ENCODE measurements around the gene CEP295NL. TPM values are rescaled to one million over a fixed set of nuclear protein-coding genes. Genes with fewer than 3 reads are reported as not detected.

The CEP295NL gene
- total and polyA plus RNA-seq, 12 donors = 0.04 to 2.6 (median 0.82) TPM

DNA sequence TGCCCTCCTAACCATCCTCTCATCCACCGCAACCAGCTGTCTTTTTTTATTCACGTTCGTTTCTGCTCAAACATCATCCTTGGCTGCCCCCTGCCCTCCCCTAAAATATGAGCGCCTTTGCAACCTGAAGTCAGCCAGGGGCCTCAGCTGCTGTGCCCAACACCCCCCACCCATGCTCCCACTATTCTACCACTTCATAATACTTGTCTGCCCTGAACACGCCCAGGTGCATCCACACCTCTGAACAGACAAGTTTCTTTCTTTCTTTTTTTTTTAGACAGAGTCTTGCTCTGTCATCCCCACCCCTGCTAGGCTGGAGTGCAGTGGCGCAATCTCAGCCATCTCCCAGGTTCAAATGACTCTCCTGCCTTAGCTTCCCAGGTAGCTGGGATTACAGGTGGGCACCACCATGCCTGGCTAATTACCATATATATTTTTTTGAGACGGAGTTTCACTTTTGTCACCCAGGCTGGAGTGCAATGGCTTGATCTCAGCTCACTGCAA lies 26.9 kb downstream of the CEP295NL start:
- no peak for ATAC-seq
- intact Hi-C loops (cut with DNase I) = no loop called here
- Histone ChIP-seq H3K4me3 (no peak overlapping the region), H3K9me3 (no peaks in the 10 kb centered on the region), H3K4me1 (peaks cover 20 to 80% (median 74%) of the 10 kb centered on the region in 9 donors), H3K27ac (peak overlapping the region in 7 of 10 donors; percentile 3 to 73 (median 63)), H3K36me3 (peaks cover 0 to 32% (median 14%) of the 10 kb centered on the region in 9 donors), H3K27me3 (no peaks in the 10 kb centered on the region)
- 61 to 91% methylated on average over 7 of the region's 7 CpGs for WGBS, 2 donors
- no peak for DNase-seq
- TF ChIP-seq, protein P1, sequence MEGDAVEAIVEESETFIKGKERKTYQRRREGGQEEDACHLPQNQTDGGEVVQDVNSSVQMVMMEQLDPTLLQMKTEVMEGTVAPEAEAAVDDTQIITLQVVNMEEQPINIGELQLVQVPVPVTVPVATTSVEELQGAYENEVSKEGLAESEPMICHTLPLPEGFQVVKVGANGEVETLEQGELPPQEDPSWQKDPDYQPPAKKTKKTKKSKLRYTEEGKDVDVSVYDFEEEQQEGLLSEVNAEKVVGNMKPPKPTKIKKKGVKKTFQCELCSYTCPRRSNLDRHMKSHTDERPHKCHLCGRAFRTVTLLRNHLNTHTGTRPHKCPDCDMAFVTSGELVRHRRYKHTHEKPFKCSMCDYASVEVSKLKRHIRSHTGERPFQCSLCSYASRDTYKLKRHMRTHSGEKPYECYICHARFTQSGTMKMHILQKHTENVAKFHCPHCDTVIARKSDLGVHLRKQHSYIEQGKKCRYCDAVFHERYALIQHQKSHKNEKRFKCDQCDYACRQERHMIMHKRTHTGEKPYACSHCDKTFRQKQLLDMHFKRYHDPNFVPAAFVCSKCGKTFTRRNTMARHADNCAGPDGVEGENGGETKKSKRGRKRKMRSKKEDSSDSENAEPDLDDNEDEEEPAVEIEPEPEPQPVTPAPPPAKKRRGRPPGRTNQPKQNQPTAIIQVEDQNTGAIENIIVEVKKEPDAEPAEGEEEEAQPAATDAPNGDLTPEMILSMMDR (IDR thresholded peaks at IDR 0.05) = no peak

DNA sequence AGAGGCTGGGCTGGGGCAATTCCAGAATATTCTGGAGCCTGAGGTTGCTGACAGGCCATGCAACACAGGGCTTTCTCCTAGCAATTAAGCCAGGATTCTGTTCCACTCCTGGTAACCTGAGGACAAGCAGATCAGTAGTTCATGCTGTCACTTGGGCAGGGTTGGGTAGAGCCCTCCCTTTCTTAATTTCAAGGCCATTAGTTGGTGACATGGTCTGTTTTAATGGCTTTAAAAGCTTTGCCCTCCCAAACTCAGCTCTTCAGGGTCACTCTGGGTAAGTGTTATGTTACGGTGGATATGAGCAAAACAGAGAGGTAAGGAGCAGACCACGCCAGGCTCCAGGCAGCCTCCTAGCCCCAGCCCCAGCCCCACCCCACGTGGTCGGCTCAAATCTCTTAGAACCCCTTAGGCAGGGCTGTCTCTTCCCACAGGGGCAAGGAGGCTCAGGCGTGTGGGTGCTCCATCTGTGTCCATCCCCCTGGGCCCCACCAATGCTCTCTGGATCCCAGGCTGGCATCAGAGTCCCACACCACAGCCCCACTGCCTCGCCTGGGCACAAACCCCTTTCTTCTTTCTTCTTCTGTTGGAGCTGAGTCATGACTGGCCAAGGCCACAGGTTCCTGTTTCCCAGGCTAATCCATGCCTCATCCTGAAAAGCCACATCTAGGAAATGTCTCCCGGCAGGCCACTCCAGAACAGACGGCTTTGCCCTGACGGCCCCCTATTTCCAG lies 27.5 kb downstream of the CEP295NL start:
- peak in 1 of 8 donors; percentile 1 for ATAC-seq
- DNase-seq = no peak
- peaks cover 17 to 74% (median 68%) of the 10 kb centered on the region in 9 donors for H3K4me1 ChIP-seq
- intact Hi-C loops (cut with DNase I) = no loop called here
- TF ChIP-seq, protein P1 (IDR thresholded peaks at IDR 0.05) = no peak
- no peak overlapping the region for H3K4me3 ChIP-seq
- WGBS, 2 donors = 65 to 79% methylated on average over 9 of the region's 9 CpGs
- H3K27me3 ChIP-seq = no peaks in the 10 kb centered on the region
- H3K27ac ChIP-seq = peak overlapping the region in 9 of 10 donors; percentile 3 to 73 (median 57)
- no peaks in the 10 kb centered on the region for H3K9me3 ChIP-seq
- peaks cover 0 to 38% (median 20%) of the 10 kb centered on the region in 9 donors for H3K36me3 ChIP-seq

DNA sequence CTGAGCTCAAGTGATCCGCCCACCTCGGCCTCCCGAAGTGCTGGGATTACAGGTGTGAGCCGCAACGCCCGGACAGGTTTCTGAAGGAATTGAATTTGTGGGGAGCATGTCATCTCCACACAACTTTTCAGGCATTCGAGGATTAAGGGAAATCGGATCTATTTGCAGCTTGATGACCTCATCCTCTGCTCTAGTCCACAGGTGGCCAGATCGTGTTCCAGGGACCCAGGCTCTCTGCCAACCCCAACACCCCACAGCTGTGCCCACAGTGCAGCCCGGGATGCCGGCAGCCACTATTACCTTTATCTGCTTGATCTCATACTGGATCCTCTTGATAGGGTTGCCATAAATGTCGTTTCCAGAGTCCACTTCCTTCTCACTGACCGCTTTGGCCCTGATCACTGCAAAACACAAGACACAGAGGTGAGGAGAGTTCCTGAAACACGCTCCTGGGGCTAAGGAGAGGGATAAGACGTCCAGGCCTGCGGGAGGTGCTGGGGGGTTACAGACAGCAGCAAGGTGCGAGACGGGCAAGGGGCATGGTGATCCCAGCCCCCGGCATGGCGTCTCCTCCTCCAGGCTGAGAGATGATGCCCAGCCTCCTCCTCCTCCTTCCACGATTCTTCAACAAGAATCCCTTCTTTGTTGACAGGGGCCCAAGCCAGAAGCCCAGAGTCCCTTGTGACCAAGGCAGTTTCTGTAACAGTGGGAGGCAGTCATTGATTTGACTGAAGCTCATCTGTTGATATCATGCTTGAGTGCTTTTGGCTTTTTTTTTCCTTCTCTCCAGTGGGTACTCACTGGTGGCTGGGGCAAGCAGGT lies 29.3 kb downstream of the CEP295NL start:
- ATAC-seq (peak; percentile 42 to 81 (median 60)), DNase-seq (peak in 1 of 2 donors; percentile 59)
- no peaks in the 10 kb centered on the region for H3K27me3 ChIP-seq
- H3K4me3 ChIP-seq = no peak overlapping the region
- intact Hi-C loops (cut with DNase I) = no loop called here
- TF ChIP-seq, protein P1 (IDR thresholded peaks at IDR 0.05) = no peak
- H3K9me3 ChIP-seq = no peaks in the 10 kb centered on the region
- H3K36me3 ChIP-seq = peaks cover 0 to 56% (median 38%) of the 10 kb centered on the region in 9 donors
- 49 to 55% methylated on average over 21 of the region's 21 CpGs for whole genome bisulfite sequencing, 2 donors
- peak overlapping the region in 9 of 10 donors; percentile 15 to 73 (median 65) for H3K27ac ChIP-seq
- peaks cover 10 to 57% (median 50%) of the 10 kb centered on the region in 9 donors for H3K4me1 ChIP-seq

DNA sequence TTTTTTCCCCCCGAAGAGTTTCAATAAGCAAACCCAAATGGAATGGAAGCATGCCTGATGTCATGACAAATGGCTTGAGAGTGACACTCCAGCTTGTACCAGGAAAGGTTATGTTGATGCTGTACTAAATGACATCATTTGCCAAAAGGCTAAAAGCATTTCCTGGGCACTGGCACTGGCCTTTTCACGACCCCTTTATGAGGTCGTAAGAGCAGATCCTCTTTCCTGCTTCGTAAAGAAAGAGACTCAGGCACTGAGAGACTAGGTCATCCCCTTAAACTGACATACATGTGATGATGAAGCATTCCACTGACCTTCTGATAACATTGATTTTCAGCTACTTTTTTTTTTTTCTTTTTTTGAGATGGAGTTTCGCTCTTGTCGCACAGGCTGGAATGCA lies 30.5 kb downstream of the CEP295NL start:
- peak in 1 of 8 donors; percentile 13 for ATAC-seq
- Histone ChIP-seq H3K36me3 (peaks cover 0 to 65% (median 45%) of the 10 kb centered on the region in 9 donors), H3K4me1 (peaks cover 10 to 52% (median 46%) of the 10 kb centered on the region in 9 donors), H3K27ac (peak overlapping the region in 1 of 10 donors; percentile 15), H3K4me3 (no peak overlapping the region), H3K9me3 (no peaks in the 10 kb centered on the region), H3K27me3 (no peaks in the 10 kb centered on the region)
- TF ChIP-seq, protein P1 (IDR thresholded peaks at IDR 0.05) = no peak
- intact Hi-C loops (cut with DNase I) = no loop called here
- DNase-seq = no peak
- WGBS, 2 donors = 87 to 92% methylated on average over 6 of the region's 6 CpGs

Measured in heart right ventricle (tissue), 16 donors.